GM23248 (cell line): Measurements from ENCODE around the gene SNAI3. TPM values are rescaled to one million over a fixed set of nuclear protein-coding genes. Genes with fewer than 3 reads are reported as not detected.

Source experiments
- DNase-seq: peaks from one replicate; pipeline ENCODE4 v3.0.0-alpha.2; 2015
- H2AFZ ChIP-seq: fragments of 200-600 bp; sonication (generic); 2 replicates; pipeline ENCODE4 v1.6.1; 2016; ENCODE audit warnings: antibody characterized with exemption
- H3F3A ChIP-seq: fragments of 200-600 bp; sonication (generic); 2 replicates; pipeline ENCODE4 v1.6.1; 2016; ENCODE audit warnings: mild to moderate bottlenecking, antibody characterized with exemption, mixed run types; ENCODE audit not compliant: insufficient read depth
- H3K27ac ChIP-seq: fragments of 200-600 bp; sonication (generic); 2 replicates; pipeline ENCODE4 v1.5.1; 2016; ENCODE audit warnings: mild to moderate bottlenecking
- H3K27me3 ChIP-seq: fragments of 200-600 bp; sonication (generic); replicated peaks from 2 replicates; pipeline ENCODE4 v1.6.1; 2016; ENCODE audit warnings: mild to moderate bottlenecking; ENCODE audit not compliant: insufficient read depth
- H3K36me3 ChIP-seq: fragments of 200-600 bp; sonication (generic); 2 replicates; pipeline ENCODE4 v1.6.1; 2016; ENCODE audit warnings: low read depth, mild to moderate bottlenecking
- H3K4me1 ChIP-seq: fragments of 200-600 bp; sonication (generic); 2 replicates; pipeline ENCODE4 v1.6.1; 2016; ENCODE audit warnings: mild to moderate bottlenecking; ENCODE audit not compliant: insufficient read depth
- H3K4me2 ChIP-seq: fragments of 200-600 bp; sonication (generic); one replicate; pipeline ENCODE4 v1.6.1; 2016; ENCODE audit warnings: mild to moderate bottlenecking; ENCODE audit not compliant: unreplicated experiment
- H3K4me3 ChIP-seq: fragments of 200-600 bp; sonication (generic); 2 replicates; pipeline ENCODE4 v1.5.1; 2016; ENCODE audit warnings: mild to moderate bottlenecking
- H3K79me2 ChIP-seq: fragments of 200-600 bp; sonication (generic); 2 replicates; pipeline ENCODE4 v1.6.1; 2016; ENCODE audit warnings: mild to moderate bottlenecking; ENCODE audit not compliant: insufficient read depth
- H3K9ac ChIP-seq: fragments of 200-600 bp; sonication (generic); 2 replicates; pipeline ENCODE4 v1.6.1; 2016; ENCODE audit warnings: mild to moderate bottlenecking
- H3K9me2 ChIP-seq: fragments of 200-600 bp; sonication (generic); 2 replicates; pipeline ENCODE4 v1.6.1; 2016; ENCODE audit warnings: mixed run types, mild to moderate bottlenecking, moderate library complexity; ENCODE audit not compliant: insufficient read depth
- H3K9me3 ChIP-seq: fragments of 200-600 bp; sonication (generic); one replicate; pipeline ENCODE4 v1.6.1; 2017; ENCODE audit warnings: low read depth
- H4K20me1 ChIP-seq: fragments of 200-600 bp; sonication (generic); 2 replicates; pipeline ENCODE4 v1.6.0; 2016; ENCODE audit not compliant: insufficient read depth
- EZH2 ChIP-seq: fragments of 200-600 bp; sonication (generic); IDR thresholded peaks from 2 replicates; pipeline ENCODE4 v1.6.1; 2018; ENCODE audit warnings: antibody characterized with exemption, mild to moderate bottlenecking; ENCODE audit not compliant: insufficient read depth, poor library complexity, severe bottlenecking
- EZH2phosphoT487 ChIP-seq: fragments of 200-600 bp; sonication (generic); IDR thresholded peaks from 2 replicates; pipeline ENCODE4 v1.6.1; 2018; ENCODE audit warnings: antibody characterized with exemption, moderate library complexity, mild to moderate bottlenecking, low read depth; ENCODE audit not compliant: insufficient read depth
- WGBS, 2 experiments: methylation state at CpG; one replicate each; pipeline ENCODE4 v1.1.6; 2015 to 2017; ENCODE audit warnings: low lambda C conversion rate in 2 of 2, low coverage in 1 of 2; ENCODE audit errors: missing lambda C conversion rate in 2 of 2; 5-methylcytosine and 5-hydroxymethylcytosine counted together
- in situ Hi-C: fragments of 300-500 bp; cut with MboI; formaldehyde crosslinking; loops from 2 replicates; pipeline ENCODE4 v1.15.0; 2020
- polyA plus RNA-seq: library from polyadenylated mRNA; unstranded; fragments of >200 nt; fragmentation: Nextera tagmentation; extraction: Ambion mirVana; gene quantifications from 2 replicates; pipeline ENCODE4 v1.2.1, GENCODE V29; 2016
- total RNA-seq: library from RNA; depleted of rRNA; stranded (reverse); fragments of >200 nt; shearing (Covaris generic); gene quantifications from 2 replicates; pipeline ENCODE4 v1.2.3, GENCODE V29; 2014

Gene SNAI3
- total and polyA plus RNA-seq, 2 experiments from 2014 or later: 0.71 TPM; not detected in 1

DNA sequence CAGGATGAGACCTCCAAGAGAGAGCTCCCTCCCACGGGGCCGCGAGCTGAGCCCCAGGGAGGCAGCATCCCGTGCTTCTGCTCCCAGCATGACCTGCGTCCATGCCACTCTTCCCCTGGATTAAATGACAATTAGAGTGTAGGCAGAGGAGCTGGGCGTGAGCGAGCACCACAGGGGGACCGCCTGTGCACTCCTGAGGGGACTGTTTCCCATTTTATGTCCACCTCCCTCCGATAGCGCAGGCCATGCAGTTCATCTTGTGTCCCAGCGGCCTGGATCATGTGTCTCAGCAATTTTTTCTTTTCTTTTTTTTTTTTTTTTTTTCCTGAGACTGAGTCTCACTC, 53.7 kb downstream of the SNAI3 start:
- no peak overlapping the region for H2AFZ ChIP-seq
- no peak for DNase-seq
- no peak overlapping the region for H3K9ac ChIP-seq
- H3K36me3 ChIP-seq: no peaks in the 10 kb centered on the region
- H3K27ac ChIP-seq: no peak overlapping the region
- H3K79me2 ChIP-seq: no peaks in the 10 kb centered on the region
- 94 to 97% methylated on average over 9 to 11 of the region's 11 CpGs for WGBS, 2 experiments
- TF ChIP-seq EZH2: no peak
- in situ Hi-C loops: no loop called here
- H4K20me1 ChIP-seq: no peaks in the 10 kb centered on the region
- no peaks in the 10 kb centered on the region for H3F3A ChIP-seq
- no peak overlapping the region for H3K4me3 ChIP-seq
- no peaks in the 10 kb centered on the region for H3K27me3 ChIP-seq
- no peaks in the 10 kb centered on the region for H3K9me3 ChIP-seq
- H3K4me2 ChIP-seq: no peak overlapping the region
- no peaks in the 10 kb centered on the region for H3K9me2 ChIP-seq
- no peaks in the 10 kb centered on the region; the same call in 1 of the 2 replicates for H3K4me1 ChIP-seq

DNA sequence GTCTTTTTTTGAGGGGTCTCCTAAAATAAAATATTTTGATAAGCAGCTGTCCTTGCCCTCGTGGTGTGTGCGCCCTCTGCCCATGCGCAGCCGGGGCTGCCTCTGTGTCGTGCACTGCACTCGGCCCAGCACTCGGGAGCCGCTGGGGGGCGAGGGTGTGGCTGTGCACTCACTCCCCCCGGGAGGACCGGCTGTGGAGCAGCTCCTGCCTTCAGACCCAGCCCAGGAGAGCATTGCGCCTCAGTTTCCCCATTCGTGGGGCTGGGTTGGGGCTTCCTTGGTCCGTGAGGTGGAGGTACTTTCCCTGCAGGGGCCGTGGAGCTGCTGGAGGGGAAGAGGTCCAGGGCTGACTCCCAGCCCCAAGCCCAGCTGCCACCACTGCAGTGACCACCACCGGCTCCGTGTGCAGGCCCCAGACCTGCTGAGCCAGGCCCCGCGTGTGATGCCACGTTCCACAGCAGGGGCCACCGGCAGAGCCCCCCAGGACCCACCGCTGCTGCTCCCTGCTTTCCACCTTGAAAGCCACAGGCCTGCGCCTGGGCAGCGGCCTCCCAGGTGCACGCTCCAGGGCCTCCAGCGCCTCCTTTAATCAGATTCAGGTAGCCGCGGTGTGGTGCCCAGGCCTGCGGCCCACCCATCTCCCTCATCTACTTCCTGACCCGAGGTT, 54.3 kb downstream of the SNAI3 start:
- Histone ChIP-seq H3K9me2 (no peaks in the 10 kb centered on the region), H3K36me3 (no peaks in the 10 kb centered on the region), H3K79me2 (no peaks in the 10 kb centered on the region), H3K4me2 (no peak overlapping the region), H3K4me3 (no peak overlapping the region), H3K27me3 (no peaks in the 10 kb centered on the region), H3K9me3 (no peaks in the 10 kb centered on the region), H2AFZ (no peak overlapping the region), H3K9ac (no peak overlapping the region), H4K20me1 (no peaks in the 10 kb centered on the region), H3F3A (no peaks in the 10 kb centered on the region), H3K27ac (no peak overlapping the region), H3K4me1 (no peaks in the 10 kb centered on the region; the same call in 1 of the 2 replicates)
- TF ChIP-seq EZH2 (no peak), EZH2phosphoT487 (no peak)
- no peak for DNase-seq
- WGBS, 2 experiments: 94 to 95% methylated on average over 26 to 29 of the region's 30 CpGs
- in situ Hi-C loops: no loop called here

DNA sequence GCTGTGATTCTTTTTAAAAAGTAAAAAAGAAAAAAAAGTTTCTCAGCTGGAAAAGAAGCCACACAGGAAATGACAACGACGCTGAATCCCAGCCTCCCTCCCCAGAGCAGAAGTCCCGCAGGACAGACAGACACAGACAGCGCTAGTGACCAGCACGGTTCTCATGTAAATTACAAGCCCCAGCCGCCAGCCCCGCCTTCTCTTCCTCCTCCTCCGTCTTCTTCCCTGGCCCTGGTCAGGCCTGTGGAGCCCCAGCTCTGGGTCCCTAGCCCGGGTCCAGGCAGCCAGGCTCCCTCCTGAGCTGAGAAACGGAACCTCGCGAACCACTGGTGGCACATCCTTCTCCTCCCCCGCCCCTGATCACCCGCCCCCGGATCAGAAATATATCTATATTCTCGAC, 54.9 kb downstream of the SNAI3 start:
- Histone ChIP-seq H4K20me1 (no peaks in the 10 kb centered on the region), H3K4me1 (no peaks in the 10 kb centered on the region), H3K9me3 (no peaks in the 10 kb centered on the region), H3F3A (no peaks in the 10 kb centered on the region), H3K9me2 (no peaks in the 10 kb centered on the region), H3K4me3 (no peak overlapping the region), H3K27me3 (no peaks in the 10 kb centered on the region), H3K9ac (no peak overlapping the region), H2AFZ (no peak overlapping the region), H3K4me2 (no peak overlapping the region), H3K27ac (no peak overlapping the region), H3K79me2 (no peaks in the 10 kb centered on the region), H3K36me3 (no peaks in the 10 kb centered on the region)
- in situ Hi-C loops: no loop called here
- TF ChIP-seq EZH2phosphoT487 (no peak), EZH2 (no peak)
- DNase-seq: no peak
- 84 to 86% methylated on average over 11 to 16 of the region's 16 CpGs for whole genome bisulfite sequencing, 2 experiments

DNA sequence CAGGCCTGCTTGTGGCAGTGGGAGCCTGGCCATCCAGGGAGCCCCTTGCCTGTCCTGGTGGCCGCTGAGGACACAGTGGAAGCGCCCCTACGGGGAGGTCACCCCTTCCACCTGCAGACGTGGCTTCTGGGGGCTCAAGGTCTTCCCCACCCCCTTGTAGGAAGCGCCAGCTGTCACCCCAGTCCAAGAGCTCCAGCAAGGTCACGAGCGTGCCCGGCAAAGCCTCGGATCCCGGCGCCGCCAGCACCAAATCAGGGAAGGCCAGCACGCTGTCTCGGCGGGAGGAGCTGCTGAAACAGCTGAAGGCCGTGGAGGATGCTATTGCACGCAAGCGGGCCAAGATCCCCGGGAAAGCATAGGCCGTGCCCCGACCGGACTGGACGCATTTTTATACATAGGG, 55.4 kb downstream of the SNAI3 start:
- no peak overlapping the region for H3K9ac ChIP-seq

More for the DNA sequence above, 55.4 kb downstream of the SNAI3 start:
- in situ Hi-C loops: no loop called here
- H4K20me1 ChIP-seq: no peaks in the 10 kb centered on the region
- no peaks in the 10 kb centered on the region for H3K9me3 ChIP-seq
- DNase-seq: no peak
- no peak overlapping the region for H3K4me3 ChIP-seq
- H3K36me3 ChIP-seq: no peaks in the 10 kb centered on the region
- no peaks in the 10 kb centered on the region for H3K4me1 ChIP-seq
- H3K9me2 ChIP-seq: no peaks in the 10 kb centered on the region
- H3F3A ChIP-seq: no peaks in the 10 kb centered on the region
- no peak overlapping the region for H3K27ac ChIP-seq
- H3K4me2 ChIP-seq: no peak overlapping the region
- no peaks in the 10 kb centered on the region for H3K79me2 ChIP-seq
- H2AFZ ChIP-seq: no peak overlapping the region
- no peak for TF ChIP-seq EZH2
- no peak for TF ChIP-seq EZH2phosphoT487
- 96 to 98% methylated on average over 20 to 23 of the region's 23 CpGs for WGBS, 2 experiments
- no peaks in the 10 kb centered on the region for H3K27me3 ChIP-seq
